HepG2 (cell line): Measurements from ENCODE around the gene MARS2. TPM values are rescaled to one million over a fixed set of nuclear protein-coding genes. Genes with fewer than 3 reads are reported as not detected.

ENCODE experiments used
- HES4 ChIP-seq: sonication (generic); formaldehyde crosslinking; IDR thresholded peaks from 2 replicates; pipeline ENCODE4 v1.9.0; 2021; ENCODE audit warnings: mild to moderate bottlenecking, missing genetic modification reagents, borderline replicate concordance
- IKZF1 ChIP-seq: fragments of 450-650 bp; IDR thresholded peaks from 2 replicates; pipeline ENCODE4 v1.7.1; 2016
- JUN ChIP-seq: sonication (generic); formaldehyde crosslinking; IDR thresholded peaks from 2 replicates; pipeline ENCODE4 v1.4.0; 2020; ENCODE audit warnings: mild to moderate bottlenecking, missing genetic modification reagents
- KAT7 ChIP-seq: IDR thresholded peaks from 2 replicates; pipeline ENCODE4 v1.6.1; 2018; ENCODE audit warnings: borderline replicate concordance, missing compliant biosample characterization
- PRDM10 ChIP-seq: sonication (generic); formaldehyde crosslinking; IDR thresholded peaks from 2 replicates; pipeline ENCODE4 v1.4.0; 2020; ENCODE audit warnings: low read depth, missing genetic modification reagents
- SMAD1 ChIP-seq: sonication (generic); formaldehyde crosslinking; IDR thresholded peaks from 2 replicates; pipeline ENCODE4 v1.4.0; 2020; ENCODE audit warnings: missing genetic modification reagents, low read depth, mild to moderate bottlenecking, borderline replicate concordance
- ZMYM2 ChIP-seq: sonication (generic); formaldehyde crosslinking; IDR thresholded peaks from 2 replicates; pipeline ENCODE4 v1.8.0; 2022; ENCODE audit warnings: mild to moderate bottlenecking, missing genetic modification reagents
- ZNF138 ChIP-seq: sonication (generic); formaldehyde crosslinking; IDR thresholded peaks from 2 replicates; pipeline ENCODE4 v1.5.0; 2020; ENCODE audit warnings: mild to moderate bottlenecking, low read depth, missing genetic modification reagents
- ZNF205 ChIP-seq: IDR thresholded peaks from 2 replicates; pipeline ENCODE4 v1.6.1; 2018; ENCODE audit warnings: missing biosample characterization, missing genetic modification reagents
- polyA plus RNA-seq, 8 experiments: library from polyadenylated mRNA; depleted of rRNA in 3 of 8; stranded (reverse) in 7 of 8; unstranded in 1 of 8; fragments of >200 nt; fragmentation: Illumina TruSeq in 4 of 8; extraction: Trizol in 4 of 8; gene quantifications; 2 replicates each; pipeline versions ENCODE4 v1.2.1 to v1.2.3, GENCODE V29; 2011 to 2016; ENCODE audit warnings: low read depth in 4 of 8, missing spikeins in 1 of 8, mixed read lengths in 1 of 8; ENCODE audit not compliant: insufficient read depth in 1 of 8
- total RNA-seq, 5 experiments: library from RNA; depleted of rRNA; stranded (reverse); fragments of >200 nt; fragmentation: Illumina TruSeq; extraction: Trizol; gene quantifications; 2 replicates each; pipeline ENCODE4 v1.2.3, GENCODE V29; 2016; ENCODE audit warnings: low read depth in 1 of 5
- TF ChIP-seq, protein P1 (sequence below): sonication (generic); formaldehyde crosslinking; IDR thresholded peaks from 2 replicates; pipeline ENCODE4 v1.4.0; 2020; ENCODE audit warnings: mild to moderate bottlenecking, missing genetic modification reagents

The MARS2 gene
- total and polyA plus RNA-seq, 2 of the 13 experiments (the other 11 are each of a cell fraction or from before 2014, with no cell fraction given): 6.9 to 16.2 TPM

- TF ChIP-seq, protein P1, sequence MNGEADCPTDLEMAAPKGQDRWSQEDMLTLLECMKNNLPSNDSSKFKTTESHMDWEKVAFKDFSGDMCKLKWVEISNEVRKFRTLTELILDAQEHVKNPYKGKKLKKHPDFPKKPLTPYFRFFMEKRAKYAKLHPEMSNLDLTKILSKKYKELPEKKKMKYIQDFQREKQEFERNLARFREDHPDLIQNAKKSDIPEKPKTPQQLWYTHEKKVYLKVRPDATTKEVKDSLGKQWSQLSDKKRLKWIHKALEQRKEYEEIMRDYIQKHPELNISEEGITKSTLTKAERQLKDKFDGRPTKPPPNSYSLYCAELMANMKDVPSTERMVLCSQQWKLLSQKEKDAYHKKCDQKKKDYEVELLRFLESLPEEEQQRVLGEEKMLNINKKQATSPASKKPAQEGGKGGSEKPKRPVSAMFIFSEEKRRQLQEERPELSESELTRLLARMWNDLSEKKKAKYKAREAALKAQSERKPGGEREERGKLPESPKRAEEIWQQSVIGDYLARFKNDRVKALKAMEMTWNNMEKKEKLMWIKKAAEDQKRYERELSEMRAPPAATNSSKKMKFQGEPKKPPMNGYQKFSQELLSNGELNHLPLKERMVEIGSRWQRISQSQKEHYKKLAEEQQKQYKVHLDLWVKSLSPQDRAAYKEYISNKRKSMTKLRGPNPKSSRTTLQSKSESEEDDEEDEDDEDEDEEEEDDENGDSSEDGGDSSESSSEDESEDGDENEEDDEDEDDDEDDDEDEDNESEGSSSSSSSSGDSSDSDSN (CRISPR knock-in tag): no peak
- TF ChIP-seq ZNF138 (CRISPR knock-in tag) (no peak), HES4 (no peak), SMAD1 (CRISPR knock-in tag) (no peak), PRDM10 (CRISPR knock-in tag) (no peak), IKZF1 (no peak), ZMYM2 (CRISPR knock-in tag) (no peak), ZNF205 (CRISPR knock-in tag) (no peak), KAT7 (CRISPR knock-in tag) (no peak), JUN (CRISPR knock-in tag) (no peak)
These were observed 30.6 kb upstream of the MARS2 start (continued) for GRCh38 chr2:197674591-197674990.
